OCI-LY7 (cell line): ENCODE data around the gene PDSS1.

ENCODE experiments used
- CTCF ChIP-seq: fragments of 200-600 bp; sonication (generic); conservative IDR thresholded peaks from 2 replicates; pipeline ENCODE4 v1.5.1; 2014; ENCODE audit warnings: mild to moderate bottlenecking, antibody characterized with exemption, low read length, moderate library complexity, mixed read lengths
- EZH2phosphoT487 ChIP-seq: fragments of 200-600 bp; sonication (generic); IDR thresholded peaks from 2 replicates; pipeline ENCODE4 v1.6.1; 2018; ENCODE audit warnings: low read depth, borderline replicate concordance, mild to moderate bottlenecking, mixed run types, antibody characterized with exemption, low read length, moderate library complexity, mixed read lengths

- TF ChIP-seq CTCF (no peak), EZH2phosphoT487 (no peak)
Observed at GRCh38 chr10:26780106-26780792, 82.7 kb downstream of the PDSS1 start.
